MM.1S (cell line): Measurements from ENCODE around the gene DNAJC30.
A peak's percentile ranks its signal among the peaks of the same experiment; 100 is the strongest.
"Not testable (repeated sequence)": the region's sequence is repeated elsewhere in the genome, so short reads cannot be mapped to it uniquely, and the experiment has no call there.

ENCODE experiments used
- DNase-seq: peaks from one replicate; pipeline ENCODE4 v3.0.0-alpha.2; 2015
- H2AFZ ChIP-seq: fragments of 300-600 bp; sonication (generic); 2 replicates; pipeline ENCODE4 v1.6.0; 2016; ENCODE audit warnings: antibody characterized with exemption, low read length
- H3F3A ChIP-seq: fragments of 300-600 bp; sonication (generic); 2 replicates; pipeline ENCODE4 v1.6.1; 2016; ENCODE audit warnings: mild to moderate bottlenecking, antibody characterized with exemption, low read length, moderate library complexity, mixed read lengths; ENCODE audit not compliant: insufficient read depth
- H3K27ac ChIP-seq: fragments of 300-600 bp; sonication (generic); 2 replicates; pipeline ENCODE4 v1.5.1; 2016; ENCODE audit warnings: mild to moderate bottlenecking, low read length
- H3K27me3 ChIP-seq: fragments of 300-600 bp; sonication (generic); replicated peaks from 2 replicates; pipeline ENCODE4 v1.6.0; 2016; ENCODE audit warnings: low read length; ENCODE audit not compliant: insufficient read depth
- H3K36me3 ChIP-seq: fragments of 300-600 bp; sonication (generic); replicated peaks from 2 replicates; pipeline ENCODE4 v1.6.1; 2016; ENCODE audit warnings: mild to moderate bottlenecking, low read length, mixed read lengths; ENCODE audit not compliant: insufficient read depth
- H3K4me1 ChIP-seq: fragments of 300-600 bp; sonication (generic); 2 replicates; pipeline ENCODE4 v1.6.1; 2016; ENCODE audit warnings: low read length, mixed read lengths
- H3K4me2 ChIP-seq: fragments of 300-600 bp; sonication (generic); 2 replicates; pipeline ENCODE4 v1.6.0; 2016; ENCODE audit warnings: low read depth, low read length
- H3K4me3 ChIP-seq: fragments of 300-600 bp; sonication (generic); 2 replicates; pipeline ENCODE4 v1.5.1; 2016; ENCODE audit warnings: low read length, mixed read lengths
- H3K79me2 ChIP-seq: fragments of 300-600 bp; sonication (generic); 2 replicates; pipeline ENCODE4 v1.6.1; 2016; ENCODE audit warnings: mixed run types, low read length, mixed read lengths
- H3K9ac ChIP-seq: fragments of 300-600 bp; sonication (generic); 2 replicates; pipeline ENCODE4 v1.6.1; 2016; ENCODE audit warnings: low read length, mixed read lengths
- H3K9me2 ChIP-seq: fragments of 300-600 bp; sonication (generic); replicated peaks from 2 replicates; pipeline ENCODE4 v1.6.1; 2016; ENCODE audit warnings: mild to moderate bottlenecking, low read length, mixed read lengths; ENCODE audit not compliant: insufficient read depth
- H3K9me3 ChIP-seq: fragments of 300-600 bp; sonication (generic); replicated peaks from 2 replicates; pipeline ENCODE4 v1.6.1; 2016; ENCODE audit warnings: mild to moderate bottlenecking, low read length, mixed read lengths; ENCODE audit not compliant: insufficient read depth
- H4K20me1 ChIP-seq: fragments of 300-600 bp; sonication (generic); 2 replicates; pipeline ENCODE4 v1.6.1; 2016; ENCODE audit warnings: mild to moderate bottlenecking, low read length, moderate library complexity, mixed read lengths; ENCODE audit not compliant: insufficient read depth
- EZH2 ChIP-seq: fragments of 300-600 bp; sonication (generic); optimal IDR thresholded peaks from 2 replicates; pipeline ENCODE3; 2017; ENCODE audit warnings: low read depth, mild to moderate bottlenecking, antibody characterized with exemption, low read length, mixed read lengths
- EZH2phosphoT487 ChIP-seq: fragments of 300-600 bp; sonication (generic); IDR thresholded peaks from 2 replicates; pipeline ENCODE4 v1.6.1; 2018; ENCODE audit warnings: antibody characterized with exemption, low read length
- TF ChIP-seq, protein P1 (sequence below): fragments of 300-600 bp; sonication (generic); IDR thresholded peaks from 2 replicates; pipeline ENCODE4 v1.5.1; 2016; ENCODE audit warnings: antibody characterized with exemption, low read length, mixed read lengths

Gene DNAJC30

DNA sequence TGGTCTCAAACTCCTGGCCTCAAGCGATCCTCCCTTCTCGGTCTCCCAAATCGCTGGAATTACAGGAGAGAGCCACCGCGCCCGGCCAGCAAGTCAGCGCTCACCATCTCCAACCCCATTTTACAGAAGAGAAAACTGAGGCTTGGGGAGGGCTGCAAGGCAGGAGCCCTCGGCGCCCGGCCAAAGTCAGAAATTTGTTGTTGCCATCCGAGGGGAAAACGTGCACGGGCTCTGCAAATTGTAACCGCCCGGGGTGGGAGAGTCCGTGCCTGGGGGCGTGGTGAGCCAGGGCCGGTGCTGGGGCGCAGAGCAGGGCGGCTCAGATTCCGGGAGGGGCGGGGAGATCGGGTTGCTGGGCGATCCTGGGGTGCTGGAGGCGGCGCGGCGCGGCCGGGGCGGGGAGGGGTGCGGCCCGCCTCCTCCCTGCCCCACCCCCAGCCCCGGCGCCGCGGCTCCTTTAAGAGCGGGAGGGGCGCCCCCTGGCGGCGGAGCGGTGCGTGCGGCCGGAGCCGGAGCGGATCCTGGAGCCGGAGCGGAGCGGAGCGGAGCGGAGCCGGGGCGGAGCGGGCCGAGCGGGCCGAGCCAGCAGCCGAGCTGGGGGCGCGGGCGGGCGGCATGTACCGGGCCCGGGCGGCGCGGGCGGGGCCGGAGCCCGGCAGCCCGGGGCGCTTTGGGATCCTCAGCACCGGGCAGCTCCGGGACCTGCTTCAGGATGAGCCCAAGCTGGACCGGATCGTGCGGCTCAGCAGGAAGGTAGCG lies 15.7 kb downstream of the DNAJC30 start, which contains the start of gene VPS37D:
Gene VPS37D, plus strand, starts transcription at position 488 of the 759 bp plus-strand sequence. Its CDS starts 128 bp downstream, at position 616.
- H3K4me1 ChIP-seq: no peaks in the 10 kb centered on the region
- H3F3A ChIP-seq: no peaks in the 10 kb centered on the region
- H3K27me3 ChIP-seq: peaks cover 51% of the 10 kb centered on the region
- H3K79me2 ChIP-seq: no peaks in the 10 kb centered on the region
- peak within 1 kb of the TSS; percentile 54 for H3K4me3 ChIP-seq
- no peak for TF ChIP-seq EZH2phosphoT487
- TF ChIP-seq, protein P1, sequence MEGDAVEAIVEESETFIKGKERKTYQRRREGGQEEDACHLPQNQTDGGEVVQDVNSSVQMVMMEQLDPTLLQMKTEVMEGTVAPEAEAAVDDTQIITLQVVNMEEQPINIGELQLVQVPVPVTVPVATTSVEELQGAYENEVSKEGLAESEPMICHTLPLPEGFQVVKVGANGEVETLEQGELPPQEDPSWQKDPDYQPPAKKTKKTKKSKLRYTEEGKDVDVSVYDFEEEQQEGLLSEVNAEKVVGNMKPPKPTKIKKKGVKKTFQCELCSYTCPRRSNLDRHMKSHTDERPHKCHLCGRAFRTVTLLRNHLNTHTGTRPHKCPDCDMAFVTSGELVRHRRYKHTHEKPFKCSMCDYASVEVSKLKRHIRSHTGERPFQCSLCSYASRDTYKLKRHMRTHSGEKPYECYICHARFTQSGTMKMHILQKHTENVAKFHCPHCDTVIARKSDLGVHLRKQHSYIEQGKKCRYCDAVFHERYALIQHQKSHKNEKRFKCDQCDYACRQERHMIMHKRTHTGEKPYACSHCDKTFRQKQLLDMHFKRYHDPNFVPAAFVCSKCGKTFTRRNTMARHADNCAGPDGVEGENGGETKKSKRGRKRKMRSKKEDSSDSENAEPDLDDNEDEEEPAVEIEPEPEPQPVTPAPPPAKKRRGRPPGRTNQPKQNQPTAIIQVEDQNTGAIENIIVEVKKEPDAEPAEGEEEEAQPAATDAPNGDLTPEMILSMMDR: peak; percentile 43
- H3K27ac ChIP-seq: no peak within 1 kb of the TSS
- H3K36me3 ChIP-seq: no peaks in the 10 kb centered on the region
- no peak within 1 kb of the TSS for H3K9ac ChIP-seq
- H4K20me1 ChIP-seq: no peaks in the 10 kb centered on the region
- peak within 1 kb of the TSS; percentile 81 for H3K4me2 ChIP-seq
- DNase-seq: peak; percentile 91
- H2AFZ ChIP-seq: peak within 1 kb of the TSS; percentile 79
- no peaks in the 10 kb centered on the region for H3K9me3 ChIP-seq
- no peaks in the 10 kb centered on the region for H3K9me2 ChIP-seq

DNA sequence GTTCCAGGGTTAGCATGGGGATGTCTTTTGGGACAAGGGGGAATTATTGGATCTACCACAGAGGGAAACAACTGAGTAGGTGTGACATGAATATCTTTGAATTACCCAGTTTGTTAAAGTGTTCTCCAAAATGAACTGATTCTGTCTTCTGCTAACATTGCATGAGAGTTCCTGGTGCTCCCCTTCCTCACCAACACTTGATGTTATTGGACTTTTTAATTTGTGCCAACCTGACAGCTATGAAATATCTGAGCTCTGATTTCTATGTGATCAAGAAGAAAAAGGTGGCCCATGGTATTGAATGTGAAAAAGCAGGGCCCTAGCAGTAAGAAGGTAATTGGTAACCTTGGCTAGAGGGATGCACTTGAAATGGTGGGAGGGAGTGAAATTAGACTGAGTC lies 20.2 kb downstream of the DNAJC30 start:
- Histone ChIP-seq H3K4me1 (no peaks in the 10 kb centered on the region), H3F3A (no peaks in the 10 kb centered on the region), H3K9ac (no peak overlapping the region), H3K4me2 (no peak overlapping the region), H3K27ac (no peak overlapping the region), H2AFZ (no peak overlapping the region), H3K79me2 (no peaks in the 10 kb centered on the region), H3K4me3 (no peak overlapping the region), H3K9me3 (no peaks in the 10 kb centered on the region), H4K20me1 (no peaks in the 10 kb centered on the region), H3K36me3 (no peaks in the 10 kb centered on the region), H3K27me3 (peaks cover 37% of the 10 kb centered on the region), H3K9me2 (no peaks in the 10 kb centered on the region)
- no peak for DNase-seq
- TF ChIP-seq EZH2: no peak
- TF ChIP-seq, protein P1: no peak
- no peak for TF ChIP-seq EZH2phosphoT487

DNA sequence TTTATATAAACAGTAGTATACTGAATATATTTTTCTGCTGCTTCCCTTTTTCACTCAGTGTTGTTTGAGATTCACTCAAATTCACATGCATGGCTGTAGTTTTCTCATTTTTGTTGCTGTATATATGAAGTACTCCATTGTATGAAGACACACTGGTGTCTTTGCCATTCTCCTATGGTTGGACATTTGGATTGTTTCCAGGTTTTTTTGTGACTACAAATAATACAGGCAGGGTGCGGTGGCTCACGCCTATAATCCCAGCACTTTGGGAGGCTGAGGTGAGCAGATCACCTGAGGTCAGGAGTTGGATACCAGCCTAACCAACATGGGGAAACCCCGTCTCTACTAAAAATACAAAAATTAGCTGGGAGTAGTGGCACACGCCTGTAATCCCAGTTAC lies 22.7 kb downstream of the DNAJC30 start:
- not testable (repeated sequence) for H3K79me2 ChIP-seq, H3K9ac ChIP-seq, DNase-seq

DNA sequence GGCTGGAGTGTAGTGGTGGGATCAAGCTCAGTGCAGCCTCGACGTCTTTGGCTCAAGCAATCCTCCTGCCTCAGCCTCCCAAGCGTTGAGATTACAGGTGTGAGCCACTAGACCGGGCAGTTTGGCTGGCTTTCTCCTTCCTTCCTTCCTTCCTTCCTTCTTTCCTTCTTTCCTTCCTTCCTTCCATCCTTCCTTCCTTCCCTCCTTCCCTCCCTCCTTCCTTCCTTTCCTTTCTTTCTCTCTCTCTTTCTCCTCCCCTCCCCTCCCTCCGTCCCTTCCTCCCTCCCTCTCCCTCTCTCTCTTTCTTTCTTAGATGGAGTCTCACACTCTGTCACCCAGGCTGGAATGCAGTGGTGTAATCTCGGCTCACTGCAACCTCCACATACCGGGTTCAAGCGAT lies 23.3 kb downstream of the DNAJC30 start:
- DNase-seq: no peak
- Histone ChIP-seq H3K4me1 (no peaks in the 10 kb centered on the region), H3F3A (no peaks in the 10 kb centered on the region), H3K9ac (no peak overlapping the region), H3K4me3 (no peak overlapping the region), H2AFZ (no peak overlapping the region), H3K27ac (no peak overlapping the region), H3K9me2 (no peaks in the 10 kb centered on the region), H3K79me2 (no peaks in the 10 kb centered on the region), H4K20me1 (no peaks in the 10 kb centered on the region), H3K27me3 (peaks cover 39% of the 10 kb centered on the region), H3K36me3 (no peaks in the 10 kb centered on the region), H3K4me2 (no peak overlapping the region), H3K9me3 (no peaks in the 10 kb centered on the region)
- TF ChIP-seq, protein P1: no peak
- TF ChIP-seq EZH2phosphoT487: no peak
- TF ChIP-seq EZH2: no peak

More for the DNA sequence above, 22.7 kb downstream of the DNAJC30 start:
- not testable (repeated sequence) for H3K9me3 ChIP-seq, H3F3A ChIP-seq, H4K20me1 ChIP-seq, H3K36me3 ChIP-seq, H3K9me2 ChIP-seq, H3K4me1 ChIP-seq, H2AFZ ChIP-seq, H3K4me2 ChIP-seq, H3K27ac ChIP-seq, H3K4me3 ChIP-seq
- H3K27me3 ChIP-seq: peaks cover 40% of the 10 kb centered on the region

DNA sequence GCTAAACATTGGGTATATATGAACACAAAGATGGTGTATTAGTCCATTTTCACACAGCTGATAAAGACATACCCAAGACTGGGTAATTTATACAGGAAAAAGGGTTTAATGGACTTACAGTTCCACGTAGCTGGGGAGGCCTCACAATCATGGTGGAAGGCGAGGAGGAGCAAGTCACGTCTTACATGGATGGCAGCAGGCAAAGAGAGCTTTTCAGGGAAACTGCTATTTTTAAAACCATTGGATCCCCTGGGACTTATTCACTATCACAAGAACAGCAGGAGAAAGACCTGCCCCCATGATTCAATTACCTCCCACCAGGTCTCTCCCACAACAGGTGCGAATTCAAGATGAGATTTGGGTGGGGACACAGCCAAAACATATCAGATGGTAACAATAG lies 27.9 kb downstream of the DNAJC30 start:
- not testable (repeated sequence) for H3K4me3 ChIP-seq, H2AFZ ChIP-seq, DNase-seq, H3K9ac ChIP-seq, H3F3A ChIP-seq, H3K4me1 ChIP-seq, H3K4me2 ChIP-seq, H3K79me2 ChIP-seq, H3K9me2 ChIP-seq, H3K27ac ChIP-seq, H3K9me3 ChIP-seq, H4K20me1 ChIP-seq, H3K36me3 ChIP-seq
- peaks cover 28% of the 10 kb centered on the region for H3K27me3 ChIP-seq
